ENCODE measurements around the gene RAPGEF1. TPM values are rescaled to one million over a fixed set of nuclear protein-coding genes. Genes with fewer than 3 reads are reported as not detected.

RAPGEF1 gene
- total and polyA plus RNA-seq, 9 of the 15 experiments (the other 6 are each of a cell fraction or from before 2014, with no cell fraction given): 0.06 to 44.1 (median 19.9) TPM

DNA sequence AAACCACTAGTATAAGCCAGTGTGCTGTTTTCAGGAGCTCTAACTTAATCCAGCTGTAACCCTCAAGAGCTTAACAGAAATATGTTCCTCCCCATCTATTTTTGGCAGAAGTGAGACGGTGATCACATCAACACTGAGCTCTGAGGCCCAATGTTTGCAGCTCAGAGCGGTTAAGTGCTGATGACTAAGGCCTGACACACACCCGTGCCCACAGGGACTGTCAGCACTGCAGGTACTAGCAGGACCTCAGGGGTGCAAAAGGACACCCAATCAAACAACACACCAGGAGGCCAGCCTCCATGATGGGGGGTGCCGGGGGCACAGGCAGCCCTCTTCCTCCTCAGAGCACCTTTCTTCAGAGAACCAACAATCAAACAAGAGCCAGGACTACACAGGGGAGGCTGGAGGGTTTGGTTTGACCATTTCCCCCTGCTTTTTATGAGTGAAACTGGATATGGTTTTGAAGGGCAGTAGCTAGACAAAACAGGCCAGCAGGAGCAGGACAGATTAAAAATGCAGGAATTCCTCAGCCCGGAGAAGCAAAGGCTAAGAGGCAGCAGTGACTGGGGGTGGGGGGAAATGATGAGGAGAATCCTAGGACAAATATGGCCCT, 61.3 kb downstream of the RAPGEF1 start (continued):
- TF ChIP-seq, protein P1, sequence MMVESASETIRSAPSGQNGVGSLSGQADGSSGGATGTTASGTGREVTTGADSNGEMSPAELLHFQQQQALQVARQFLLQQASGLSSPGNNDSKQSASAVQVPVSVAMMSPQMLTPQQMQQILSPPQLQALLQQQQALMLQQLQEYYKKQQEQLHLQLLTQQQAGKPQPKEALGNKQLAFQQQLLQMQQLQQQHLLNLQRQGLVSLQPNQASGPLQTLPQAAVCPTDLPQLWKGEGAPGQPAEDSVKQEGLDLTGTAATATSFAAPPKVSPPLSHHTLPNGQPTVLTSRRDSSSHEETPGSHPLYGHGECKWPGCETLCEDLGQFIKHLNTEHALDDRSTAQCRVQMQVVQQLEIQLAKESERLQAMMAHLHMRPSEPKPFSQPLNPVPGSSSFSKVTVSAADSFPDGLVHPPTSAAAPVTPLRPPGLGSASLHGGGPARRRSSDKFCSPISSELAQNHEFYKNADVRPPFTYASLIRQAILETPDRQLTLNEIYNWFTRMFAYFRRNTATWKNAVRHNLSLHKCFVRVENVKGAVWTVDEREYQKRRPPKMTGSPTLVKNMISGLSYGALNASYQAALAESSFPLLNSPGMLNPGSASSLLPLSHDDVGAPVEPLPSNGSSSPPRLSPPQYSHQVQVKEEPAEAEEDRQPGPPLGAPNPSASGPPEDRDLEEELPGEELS (CRISPR knock-in tag; IDR thresholded peaks at IDR 0.05; ENCODE audit: borderline replicate concordance): no peak
- TF ChIP-seq FOS (IDR thresholded peaks at IDR 0.05; ENCODE audit: extremely low read depth, insufficient read length) (peak; percentile 46), TAF1 (IDR thresholded peaks at IDR 0.05; ENCODE audit: control insufficient read depth, extremely low read depth, insufficient read depth, low read length, severe bottlenecking) (peak; percentile 17), SMARCA4 (IDR thresholded peaks at IDR 0.05) (peak; percentile 68; the same call in 1 of the 2 replicates), CSDE1 (IDR thresholded peaks at IDR 0.05) (no peak), NFE2 (IDR thresholded peaks at IDR 0.05; ENCODE audit: low read depth) (peak; percentile 23; the same call in 1 of the 2 replicates), CBFA2T3 (IDR thresholded peaks at IDR 0.05) (peak; percentile 29), FOSL1 (tag; conservative IDR thresholded peaks at IDR 0.05) (peak; percentile 98)
- TF ChIP-seq, protein P2, sequence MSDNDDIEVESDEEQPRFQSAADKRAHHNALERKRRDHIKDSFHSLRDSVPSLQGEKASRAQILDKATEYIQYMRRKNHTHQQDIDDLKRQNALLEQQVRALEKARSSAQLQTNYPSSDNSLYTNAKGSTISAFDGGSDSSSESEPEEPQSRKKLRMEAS (CRISPR knock-in tag; IDR thresholded peaks at IDR 0.05): peak; percentile 44; the same call in 1 of the 2 replicates
- TF ChIP-seq, protein P3, sequence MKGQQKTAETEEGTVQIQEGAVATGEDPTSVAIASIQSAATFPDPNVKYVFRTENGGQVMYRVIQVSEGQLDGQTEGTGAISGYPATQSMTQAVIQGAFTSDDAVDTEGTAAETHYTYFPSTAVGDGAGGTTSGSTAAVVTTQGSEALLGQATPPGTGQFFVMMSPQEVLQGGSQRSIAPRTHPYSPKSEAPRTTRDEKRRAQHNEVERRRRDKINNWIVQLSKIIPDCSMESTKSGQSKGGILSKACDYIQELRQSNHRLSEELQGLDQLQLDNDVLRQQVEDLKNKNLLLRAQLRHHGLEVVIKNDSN (CRISPR knock-in tag; IDR thresholded peaks at IDR 0.05): no peak
